PFSK-1 (cell line): ENCODE measurements around the gene BDH1.

Experiments
- FOXP2 ChIP-seq: optimal IDR thresholded peaks from 2 replicates; pipeline ENCODE3; 2011; ENCODE audit warnings: borderline replicate concordance, control low read depth, inconsistent platforms; ENCODE audit not compliant: insufficient read depth; ENCODE audit errors: extremely low read length, extremely low read depth
- POLR2AphosphoS5 ChIP-seq: IDR thresholded peaks from 2 replicates; pipeline ENCODE4 v1.6.1; 2012; ENCODE audit warnings: low read depth, mild to moderate bottlenecking, control low read depth, low read length, moderate library complexity
- SIN3A ChIP-seq: IDR thresholded peaks from 2 replicates; pipeline ENCODE4 v1.6.1; 2012; ENCODE audit warnings: mild to moderate bottlenecking, low read length, moderate library complexity, borderline replicate concordance; ENCODE audit not compliant: insufficient read depth
- TAF1 ChIP-seq: IDR thresholded peaks from 2 replicates; pipeline ENCODE4 v1.6.1; 2012; ENCODE audit warnings: low read length, control low read depth, borderline replicate concordance; ENCODE audit not compliant: insufficient read depth
- TF ChIP-seq, protein P1 (sequence below), 2 experiments: IDR thresholded peaks; 2 replicates each; pipeline versions ENCODE4 v1.6.1 to v1.8.0; 2011 to 2012; ENCODE audit warnings: low read depth in 2 of 2, low read length in 2 of 2, control low read depth in 1 of 2, inconsistent platforms in 1 of 2, mild to moderate bottlenecking in 1 of 2, moderate library complexity in 1 of 2; ENCODE audit not compliant: insufficient read depth in 1 of 2

BDH1 gene

DNA sequence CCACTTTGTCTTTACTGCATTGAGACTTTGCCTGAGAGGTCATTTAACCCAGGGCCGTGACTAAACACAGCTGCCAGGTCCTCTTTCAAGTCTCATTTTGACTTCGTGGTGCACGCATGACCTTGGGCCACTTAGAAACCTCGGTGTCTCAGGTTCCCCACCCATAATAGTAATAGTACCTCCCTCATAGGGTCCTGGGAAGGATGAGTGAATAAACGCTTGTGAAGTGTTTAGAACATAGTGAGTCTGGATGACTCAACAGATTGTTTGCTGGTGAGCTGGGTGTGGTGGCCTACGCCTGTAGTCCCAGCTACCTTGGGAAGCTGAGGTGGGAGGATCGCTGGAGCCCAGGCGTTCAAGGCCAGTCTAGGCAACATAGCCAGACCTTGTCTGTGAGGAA is 56.3 kb downstream of the BDH1 start:
- no peak for TF ChIP-seq FOXP2
- TF ChIP-seq, protein P1, sequence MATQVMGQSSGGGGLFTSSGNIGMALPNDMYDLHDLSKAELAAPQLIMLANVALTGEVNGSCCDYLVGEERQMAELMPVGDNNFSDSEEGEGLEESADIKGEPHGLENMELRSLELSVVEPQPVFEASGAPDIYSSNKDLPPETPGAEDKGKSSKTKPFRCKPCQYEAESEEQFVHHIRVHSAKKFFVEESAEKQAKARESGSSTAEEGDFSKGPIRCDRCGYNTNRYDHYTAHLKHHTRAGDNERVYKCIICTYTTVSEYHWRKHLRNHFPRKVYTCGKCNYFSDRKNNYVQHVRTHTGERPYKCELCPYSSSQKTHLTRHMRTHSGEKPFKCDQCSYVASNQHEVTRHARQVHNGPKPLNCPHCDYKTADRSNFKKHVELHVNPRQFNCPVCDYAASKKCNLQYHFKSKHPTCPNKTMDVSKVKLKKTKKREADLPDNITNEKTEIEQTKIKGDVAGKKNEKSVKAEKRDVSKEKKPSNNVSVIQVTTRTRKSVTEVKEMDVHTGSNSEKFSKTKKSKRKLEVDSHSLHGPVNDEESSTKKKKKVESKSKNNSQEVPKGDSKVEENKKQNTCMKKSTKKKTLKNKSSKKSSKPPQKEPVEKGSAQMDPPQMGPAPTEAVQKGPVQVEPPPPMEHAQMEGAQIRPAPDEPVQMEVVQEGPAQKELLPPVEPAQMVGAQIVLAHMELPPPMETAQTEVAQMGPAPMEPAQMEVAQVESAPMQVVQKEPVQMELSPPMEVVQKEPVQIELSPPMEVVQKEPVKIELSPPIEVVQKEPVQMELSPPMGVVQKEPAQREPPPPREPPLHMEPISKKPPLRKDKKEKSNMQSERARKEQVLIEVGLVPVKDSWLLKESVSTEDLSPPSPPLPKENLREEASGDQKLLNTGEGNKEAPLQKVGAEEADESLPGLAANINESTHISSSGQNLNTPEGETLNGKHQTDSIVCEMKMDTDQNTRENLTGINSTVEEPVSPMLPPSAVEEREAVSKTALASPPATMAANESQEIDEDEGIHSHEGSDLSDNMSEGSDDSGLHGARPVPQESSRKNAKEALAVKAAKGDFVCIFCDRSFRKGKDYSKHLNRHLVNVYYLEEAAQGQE (IDR thresholded peaks at IDR 0.05; ENCODE audit: insufficient read depth in 1 of 2, low read depth in 2 of 2, low read length in 2 of 2), result no peak

DNA sequence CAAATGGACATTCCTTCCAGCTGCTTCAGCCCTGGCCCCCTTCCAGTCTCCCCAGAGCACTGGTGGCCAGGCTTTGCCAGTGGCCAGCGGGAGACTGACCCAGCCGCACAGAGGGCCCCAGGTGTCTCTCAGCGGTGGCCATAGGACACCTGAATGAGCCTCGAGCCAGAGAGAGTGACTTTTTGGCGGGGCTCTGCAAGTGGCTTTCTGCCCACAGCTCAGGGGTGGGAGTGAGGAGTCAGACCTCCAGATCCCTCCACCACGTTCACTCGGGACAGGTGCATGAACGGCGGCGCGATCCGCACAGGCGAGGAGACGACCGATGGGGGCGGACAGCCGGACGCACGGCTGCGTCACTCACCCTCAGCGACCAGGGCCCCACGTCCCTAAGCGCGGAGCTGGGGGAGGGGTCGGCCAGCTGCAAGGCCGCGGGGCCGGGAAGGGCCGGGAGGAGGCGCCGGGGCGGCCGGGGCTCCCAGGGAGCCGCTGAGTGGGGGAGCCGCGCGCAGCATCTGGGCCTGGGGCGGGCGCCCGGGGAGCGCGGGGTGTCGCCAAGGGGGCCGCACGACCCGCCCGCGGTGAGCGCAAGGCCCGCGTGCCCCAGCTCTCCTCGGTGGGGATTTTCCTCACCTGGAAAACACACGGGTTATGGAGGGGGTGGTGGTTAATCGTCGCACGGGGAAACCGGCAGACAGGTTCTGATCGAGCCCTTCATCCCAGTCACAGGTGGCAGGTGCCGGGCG is 57.1 kb downstream of the BDH1 start:
- TF ChIP-seq POLR2AphosphoS5, result no peak

DNA sequence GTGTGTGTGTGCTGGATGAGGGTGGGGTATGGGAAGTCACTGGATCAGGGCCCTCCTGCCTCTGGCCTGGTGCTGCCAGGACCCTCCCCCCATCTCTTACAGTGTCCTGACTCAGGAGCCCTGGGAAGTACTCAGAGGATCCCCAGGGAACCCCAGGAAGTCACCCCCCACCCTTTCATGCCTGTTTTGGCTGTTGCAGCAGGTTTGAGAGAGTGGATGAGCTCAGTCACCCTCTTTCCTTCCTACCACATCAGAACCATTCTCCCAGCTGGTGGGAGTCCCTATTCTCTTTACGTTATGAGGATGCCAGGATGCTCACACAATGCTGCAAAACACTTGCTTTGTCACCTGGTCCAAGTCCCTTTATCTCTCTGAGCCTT is 59.0 kb downstream of the BDH1 start:
- no peak for TF ChIP-seq TAF1
- TF ChIP-seq, protein P1 (IDR thresholded peaks at IDR 0.05; ENCODE audit: insufficient read depth in 1 of 2, low read depth in 2 of 2, low read length in 2 of 2), result no peak

DNA sequence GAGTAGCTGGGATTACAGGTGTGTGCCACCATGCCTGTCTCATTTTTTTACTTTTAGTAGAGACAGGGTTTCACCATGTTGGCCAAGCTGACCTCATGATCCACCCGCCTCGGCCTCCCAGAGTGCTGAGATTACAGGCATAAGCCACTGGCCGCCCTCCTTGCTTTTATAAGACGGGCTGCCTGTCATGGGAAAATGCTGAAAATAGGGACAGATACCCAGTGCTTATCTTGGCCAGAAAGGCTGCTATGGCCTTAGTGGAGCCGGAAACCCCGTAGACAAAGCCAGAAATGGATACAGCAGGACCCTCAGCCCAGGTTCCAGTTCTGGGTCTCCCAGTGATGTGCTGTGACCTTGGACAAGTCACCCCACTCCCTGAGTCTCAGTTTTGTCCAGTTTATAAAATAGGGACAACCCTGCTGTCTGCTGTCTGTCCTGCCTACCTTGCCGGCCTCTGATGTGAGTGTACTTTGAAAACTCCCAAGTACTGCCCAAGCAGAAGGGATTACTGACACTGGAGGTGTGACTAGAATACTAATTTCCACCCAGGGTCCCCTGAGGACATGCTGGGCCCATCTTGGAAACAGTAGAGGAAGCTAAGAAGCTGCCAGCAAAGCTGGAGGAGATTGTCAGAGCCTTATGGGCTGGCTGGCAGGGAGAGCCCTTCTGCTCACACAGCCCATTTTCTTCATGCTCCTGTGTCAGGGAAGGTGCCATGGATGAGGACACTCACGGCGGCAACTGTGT is 59.6 kb downstream of the BDH1 start:
- TF ChIP-seq FOXP2 (no peak), SIN3A (no peak), TAF1 (no peak), POLR2AphosphoS5 (no peak)
- TF ChIP-seq, protein P1 (IDR thresholded peaks at IDR 0.05; ENCODE audit: insufficient read depth in 1 of 2, low read depth in 2 of 2, low read length in 2 of 2), result no peak

DNA sequence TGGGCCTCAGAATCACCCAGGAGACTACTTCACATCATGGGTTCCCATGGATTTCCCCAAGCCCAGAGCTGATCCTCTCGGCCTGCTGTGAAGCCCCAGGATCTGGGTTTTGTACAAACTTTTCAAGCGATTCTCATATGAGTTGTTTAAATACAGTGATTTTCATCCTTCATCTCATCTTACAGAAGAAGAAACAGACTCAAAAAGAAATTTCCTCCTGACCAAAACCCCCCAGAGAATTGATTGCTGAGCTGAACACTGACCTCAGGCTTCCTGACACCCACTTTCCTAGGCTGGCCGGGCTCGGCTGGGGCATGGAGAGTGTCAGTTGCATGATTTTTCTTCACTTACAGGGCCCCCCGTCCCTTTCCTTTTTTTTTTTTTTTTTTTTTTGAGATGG is 60.3 kb downstream of the BDH1 start:
- no peak for TF ChIP-seq TAF1
- TF ChIP-seq, protein P1 (IDR thresholded peaks at IDR 0.05; ENCODE audit: insufficient read depth in 1 of 2, low read depth in 2 of 2, low read length in 2 of 2), result no peak
- no peak for TF ChIP-seq POLR2AphosphoS5
- TF ChIP-seq FOXP2, result no peak
- TF ChIP-seq SIN3A, result no peak
